HL-60/S4 treated with retinoic acid at 250 ng/mL for 4 days and 3 days (cell line): ENCODE data around the gene FOXA3.
"Not testable (repeated sequence)": the region's sequence is repeated elsewhere in the genome, so short reads cannot be mapped to it uniquely, and the experiment has no call there.

Experiments used
- in situ Hi-C: fragments of 300-500 bp; cut with MboI; formaldehyde crosslinking; loops from 2 replicates; pipeline ENCODE4 v1.7.0; 2022; ENCODE audit warnings: low sequenced_read_pairs

The FOXA3 gene

DNA sequence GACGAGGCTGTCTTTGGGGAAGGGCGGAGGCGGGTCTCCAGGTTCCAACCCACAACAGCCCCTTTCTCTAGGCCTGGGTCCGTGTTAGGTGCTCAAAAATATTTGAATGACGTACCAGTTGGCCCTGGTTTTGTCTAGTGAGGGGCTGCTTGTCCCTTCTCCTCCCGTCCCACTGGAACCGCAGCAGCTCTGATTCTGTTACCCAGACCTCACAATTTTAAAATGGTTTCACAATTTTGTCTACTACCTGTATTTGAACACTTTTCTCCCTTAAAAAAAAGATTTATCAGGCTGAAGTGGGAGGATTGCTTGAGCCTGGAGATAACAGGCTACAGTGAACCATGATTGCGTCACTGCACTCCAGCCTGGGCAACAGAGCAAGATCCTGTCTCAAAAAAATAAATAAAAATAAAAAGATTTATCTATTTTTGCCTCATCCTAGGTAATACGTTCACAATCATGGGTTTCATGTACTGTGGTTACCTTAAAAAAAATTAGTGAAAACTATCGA is 23.1 kb downstream of the FOXA3 start:
- in situ Hi-C loops, result no loop called here

DNA sequence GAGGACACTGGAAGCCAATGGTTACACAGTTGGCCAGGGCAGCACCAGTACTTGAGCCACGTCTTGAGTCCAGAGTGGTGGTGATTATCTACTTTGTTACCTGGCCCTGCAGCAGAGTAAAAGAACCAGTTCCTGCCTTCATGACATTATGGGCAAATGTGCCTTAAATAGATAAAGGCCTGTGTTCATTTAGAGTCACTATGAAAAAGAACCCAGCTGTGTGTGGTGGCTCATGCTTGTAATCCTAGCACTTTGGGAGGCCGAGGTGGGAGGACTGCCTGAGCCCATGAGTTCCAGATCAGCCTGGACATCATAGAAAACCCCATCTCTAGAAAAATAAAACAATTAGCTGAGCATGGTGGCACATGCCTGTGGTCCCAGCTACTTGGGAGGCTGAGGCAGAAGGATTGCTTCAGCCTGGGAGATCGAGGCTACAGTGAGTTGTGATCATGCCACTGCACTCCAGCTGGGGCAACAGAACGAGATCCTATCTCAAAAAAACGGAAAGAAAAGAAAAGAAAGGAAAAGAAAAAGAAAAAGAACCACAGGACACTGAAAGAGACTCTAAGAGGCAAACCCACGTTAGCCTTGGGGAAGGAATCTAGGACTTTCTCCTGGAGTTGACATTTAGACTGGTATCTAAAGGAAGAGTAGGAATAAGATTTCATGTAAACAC is 25.2 kb downstream of the FOXA3 start:
- in situ Hi-C loops, result no loop called here

DNA sequence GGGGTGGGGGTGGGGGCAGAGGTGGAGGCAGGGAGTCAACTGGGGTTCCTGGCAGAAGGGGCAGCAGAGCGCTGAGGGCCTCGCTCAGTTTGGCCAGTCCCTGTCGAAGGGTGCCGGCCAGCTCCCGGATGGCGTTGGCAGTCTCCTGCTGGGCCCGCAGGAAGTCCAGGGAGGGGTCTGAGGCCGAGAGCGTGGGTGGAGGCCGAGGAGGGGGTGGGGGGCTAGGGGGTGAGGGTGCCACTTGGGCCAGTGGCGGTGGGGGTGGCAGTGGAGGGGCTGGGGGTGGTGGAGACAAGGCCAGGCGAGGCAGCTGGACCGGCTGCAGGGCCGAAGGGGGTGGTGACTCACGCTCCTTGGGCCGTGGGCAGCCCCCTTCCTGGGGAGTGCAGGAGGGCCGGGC is 26.8 kb downstream of the FOXA3 start:
- in situ Hi-C loops, result no loop called here

DNA sequence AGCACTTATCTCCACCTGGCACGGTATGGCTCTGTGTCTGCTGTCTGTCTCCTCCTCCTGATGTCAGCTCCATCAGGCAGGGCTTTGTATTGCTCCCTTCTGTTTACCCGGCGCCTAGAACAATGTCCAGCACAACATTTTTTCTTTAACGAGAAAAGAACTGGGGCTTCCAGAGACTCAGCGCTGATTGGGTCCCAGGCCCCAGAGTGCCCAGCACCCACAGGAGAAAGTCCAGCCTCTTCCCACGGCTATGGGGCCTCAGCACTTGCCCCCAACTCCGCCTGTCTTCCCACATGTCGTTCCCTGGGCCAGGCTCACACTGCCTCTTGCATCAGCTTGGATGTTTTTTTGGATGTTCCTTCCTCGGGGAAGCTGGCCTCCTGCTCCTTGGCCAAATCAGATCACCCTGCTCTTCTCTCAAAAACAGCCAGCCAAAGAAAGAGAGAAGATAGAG is 31.4 kb downstream of the FOXA3 start:
- in situ Hi-C loops, result no loop called here

DNA sequence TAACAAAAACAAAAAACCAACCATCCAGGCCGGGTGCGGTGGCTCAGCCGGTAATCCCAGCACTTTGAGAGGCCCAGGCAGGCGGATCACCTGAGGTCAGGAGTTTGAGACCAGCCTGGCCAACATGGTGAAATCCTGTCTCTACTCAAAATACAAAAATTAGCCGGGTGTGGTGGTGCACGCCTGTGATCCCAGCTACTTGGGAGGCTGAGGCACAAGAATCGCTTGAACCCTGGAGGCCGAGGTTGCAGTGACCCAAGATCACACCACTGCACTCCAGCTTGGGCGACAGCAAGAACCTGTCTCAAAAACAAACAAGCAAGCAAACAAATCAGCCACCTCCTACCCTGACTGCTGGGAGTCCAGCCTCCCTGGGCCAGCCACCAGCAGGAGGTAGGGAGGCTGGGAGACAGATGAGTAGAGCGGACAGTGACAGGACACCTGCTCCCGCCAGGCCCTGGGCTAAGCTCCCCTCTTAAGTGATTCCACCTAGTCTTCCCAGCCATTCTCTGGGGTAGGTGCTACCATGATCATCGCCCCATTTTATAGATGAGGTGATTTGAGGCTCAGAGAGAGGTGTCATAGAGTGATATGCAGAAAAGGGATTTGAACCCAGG is 32.0 kb downstream of the FOXA3 start:
- in situ Hi-C loops, result not testable (repeated sequence)

DNA sequence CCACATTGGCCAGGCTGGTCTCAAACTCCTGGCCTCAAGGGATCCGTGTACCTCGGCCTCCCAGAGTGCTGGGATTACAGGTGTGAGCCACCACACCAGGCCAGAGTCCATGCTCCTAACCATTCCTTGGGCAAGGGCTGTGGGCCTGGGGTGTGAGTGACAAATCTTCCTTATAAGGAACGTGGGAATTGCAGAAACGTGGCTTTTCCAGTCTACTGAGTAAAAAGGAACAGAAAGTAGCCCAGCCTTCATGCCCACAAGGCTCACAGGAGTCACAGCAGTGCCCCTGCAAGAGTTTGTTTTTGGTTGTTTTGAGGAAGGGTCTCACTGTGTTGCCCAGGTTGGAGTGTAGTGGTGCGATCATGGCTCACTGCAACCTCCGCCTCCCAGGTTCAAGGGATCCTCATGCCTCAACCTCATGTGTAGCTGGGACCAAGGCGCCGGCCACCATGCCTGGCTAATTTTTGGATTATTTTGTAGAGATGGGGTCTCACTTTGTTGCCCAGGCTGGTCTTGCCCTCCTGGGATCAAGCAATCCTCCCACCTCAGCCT is 33.2 kb downstream of the FOXA3 start:
- in situ Hi-C loops, result no loop called here

DNA sequence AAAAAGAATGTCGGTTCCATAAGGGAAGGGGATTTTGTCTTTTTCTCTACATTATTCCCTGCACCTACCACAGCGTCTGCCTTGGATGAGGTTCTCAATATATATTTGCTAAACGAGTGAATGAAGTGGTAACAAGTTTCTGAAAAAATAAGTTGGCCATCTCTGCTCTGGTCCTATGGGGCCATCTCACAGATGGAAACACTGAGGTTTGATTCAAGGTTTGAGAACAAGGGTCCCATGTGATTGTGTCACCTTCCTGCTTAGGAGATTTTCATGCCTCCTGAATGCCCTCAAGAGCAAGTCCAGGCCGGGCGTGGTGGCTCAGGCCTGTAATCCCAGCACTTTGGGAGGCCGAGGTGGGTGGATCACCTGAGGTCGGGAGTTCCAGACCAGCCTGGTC is 35.1 kb downstream of the FOXA3 start:
- in situ Hi-C loops, result no loop called here

DNA sequence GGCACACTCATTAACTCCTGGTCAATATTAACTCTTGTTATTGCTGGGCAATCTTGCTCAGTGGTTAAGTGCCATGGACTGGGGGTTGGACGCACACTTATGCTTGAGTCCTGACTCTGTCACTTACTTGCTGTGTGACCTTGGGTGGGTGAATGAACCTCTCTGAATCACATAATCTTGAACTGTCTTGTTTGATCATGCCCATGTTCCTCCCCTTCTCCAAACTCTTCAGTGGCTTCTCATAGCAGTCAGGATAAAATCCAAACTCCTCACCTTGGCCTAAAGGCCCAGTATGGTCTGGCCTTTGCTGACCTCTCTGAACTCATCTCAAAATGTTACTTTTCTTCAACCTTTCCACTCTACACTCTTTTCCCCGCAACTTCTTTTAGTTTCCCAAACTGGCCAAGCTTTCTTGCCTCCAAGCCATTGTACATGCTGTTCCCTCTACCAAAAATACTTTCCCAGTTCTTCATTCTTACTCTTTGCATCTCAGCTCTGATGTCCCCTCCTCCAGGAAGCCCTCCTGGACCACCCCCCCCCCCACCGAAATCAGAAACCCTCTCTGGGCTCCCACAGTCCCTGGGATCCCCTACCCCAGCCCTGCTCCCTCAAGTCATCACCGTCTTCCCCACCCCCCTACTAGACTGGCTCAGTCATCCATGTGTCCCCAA is 35.9 kb downstream of the FOXA3 start:
- in situ Hi-C loops, result no loop called here

DNA sequence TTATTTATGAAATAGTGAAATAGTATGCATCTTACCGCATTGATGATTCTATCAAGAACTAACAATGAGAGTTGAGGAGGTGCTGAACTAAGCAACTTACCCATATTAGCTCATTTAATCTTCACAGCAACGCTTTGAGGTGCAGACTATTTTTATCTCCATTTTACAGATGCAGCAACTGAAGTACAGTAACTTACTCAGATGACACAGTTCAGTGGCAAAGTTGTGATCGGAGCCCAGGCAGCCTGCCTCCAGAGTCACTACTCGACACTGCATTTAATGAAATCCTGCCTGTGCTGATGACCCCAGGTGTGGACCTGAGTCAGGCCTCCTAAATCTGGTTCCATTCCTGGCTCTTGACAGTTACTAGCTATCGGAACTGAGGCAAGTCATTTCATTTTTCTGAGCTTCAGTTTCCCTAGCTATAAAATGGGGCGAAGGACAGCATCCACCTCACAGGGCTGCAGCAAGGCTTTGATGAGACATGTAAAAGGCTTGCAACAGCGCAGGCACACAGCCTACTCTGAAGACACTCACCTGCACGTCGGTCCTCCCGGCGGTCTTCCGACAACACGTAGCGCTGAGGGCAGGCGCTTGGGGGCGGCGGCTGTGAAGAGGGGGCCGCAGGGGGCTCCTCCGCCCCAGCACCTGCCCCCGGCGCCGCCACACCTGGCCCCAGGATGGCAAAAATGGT is 36.8 kb downstream of the FOXA3 start:
- in situ Hi-C loops, result no loop called here

DNA sequence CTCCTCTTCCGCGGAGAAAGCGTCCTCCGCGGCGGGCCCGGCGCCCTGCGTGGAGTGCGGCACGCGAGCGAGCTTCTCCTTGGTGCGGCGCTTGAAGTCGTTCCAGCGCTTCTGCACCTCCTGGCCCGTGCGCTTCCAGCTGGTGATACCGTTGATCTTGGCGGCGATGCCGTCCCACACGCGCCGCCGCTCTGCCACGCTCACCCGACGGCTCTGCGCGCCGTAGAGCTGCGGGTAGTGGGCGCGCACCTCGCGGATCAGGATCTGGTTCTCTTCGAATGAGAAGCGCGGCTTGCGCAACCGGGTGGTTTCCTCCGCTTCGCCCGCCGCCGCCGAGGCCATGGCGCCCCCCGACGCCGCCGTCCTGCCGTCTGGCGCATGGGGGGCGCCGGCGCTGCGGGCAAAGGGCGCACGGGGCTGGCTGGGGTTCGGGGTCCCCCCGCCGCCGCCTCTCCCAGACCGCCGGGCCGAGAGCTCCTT is 37.3 kb downstream of the FOXA3 start:
- in situ Hi-C loops, result no loop called here

DNA sequence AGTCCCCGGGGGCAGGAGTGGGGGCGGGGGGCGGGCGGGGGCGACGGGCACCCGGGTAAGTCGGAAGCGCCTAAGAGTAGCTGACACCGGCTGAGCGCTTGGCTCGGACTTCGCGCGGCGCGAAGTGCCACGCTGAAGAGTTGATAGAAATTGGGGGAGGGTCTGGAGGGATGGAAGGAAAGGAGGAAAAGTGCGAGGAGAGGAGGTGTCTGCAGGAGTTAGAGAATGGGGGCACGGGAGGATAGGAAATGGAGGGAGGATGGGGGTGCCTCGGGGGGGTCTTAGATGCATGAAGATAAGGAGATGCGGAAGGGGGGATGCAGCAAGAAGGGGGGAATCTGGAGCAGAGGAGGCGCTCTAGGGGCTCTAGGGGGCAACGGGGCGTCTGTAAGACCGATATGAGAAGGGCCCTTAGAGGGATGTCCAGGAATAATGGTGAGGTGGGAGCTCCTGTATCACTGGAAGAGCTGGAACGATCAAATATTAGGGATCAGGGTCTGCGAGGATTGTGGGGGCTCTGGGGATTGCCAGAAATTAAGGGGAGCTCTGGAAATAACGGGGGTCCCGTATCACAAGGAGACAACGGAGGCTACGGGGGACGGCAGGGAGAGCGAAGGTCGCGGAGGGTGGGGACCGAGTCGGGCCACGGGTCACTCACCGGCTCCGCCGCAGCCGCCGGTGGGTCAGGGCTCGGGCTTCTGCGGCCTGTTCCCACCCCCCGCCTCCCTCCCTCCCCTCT is 38.0 kb downstream of the FOXA3 start, which contains the start of gene MYPOP:
TSS of gene MYPOP (minus strand) at position 702 of the 739 bp plus-strand sequence. CDS start 840 bp downstream, outside the sequence.
- in situ Hi-C loops, result no loop called here

DNA sequence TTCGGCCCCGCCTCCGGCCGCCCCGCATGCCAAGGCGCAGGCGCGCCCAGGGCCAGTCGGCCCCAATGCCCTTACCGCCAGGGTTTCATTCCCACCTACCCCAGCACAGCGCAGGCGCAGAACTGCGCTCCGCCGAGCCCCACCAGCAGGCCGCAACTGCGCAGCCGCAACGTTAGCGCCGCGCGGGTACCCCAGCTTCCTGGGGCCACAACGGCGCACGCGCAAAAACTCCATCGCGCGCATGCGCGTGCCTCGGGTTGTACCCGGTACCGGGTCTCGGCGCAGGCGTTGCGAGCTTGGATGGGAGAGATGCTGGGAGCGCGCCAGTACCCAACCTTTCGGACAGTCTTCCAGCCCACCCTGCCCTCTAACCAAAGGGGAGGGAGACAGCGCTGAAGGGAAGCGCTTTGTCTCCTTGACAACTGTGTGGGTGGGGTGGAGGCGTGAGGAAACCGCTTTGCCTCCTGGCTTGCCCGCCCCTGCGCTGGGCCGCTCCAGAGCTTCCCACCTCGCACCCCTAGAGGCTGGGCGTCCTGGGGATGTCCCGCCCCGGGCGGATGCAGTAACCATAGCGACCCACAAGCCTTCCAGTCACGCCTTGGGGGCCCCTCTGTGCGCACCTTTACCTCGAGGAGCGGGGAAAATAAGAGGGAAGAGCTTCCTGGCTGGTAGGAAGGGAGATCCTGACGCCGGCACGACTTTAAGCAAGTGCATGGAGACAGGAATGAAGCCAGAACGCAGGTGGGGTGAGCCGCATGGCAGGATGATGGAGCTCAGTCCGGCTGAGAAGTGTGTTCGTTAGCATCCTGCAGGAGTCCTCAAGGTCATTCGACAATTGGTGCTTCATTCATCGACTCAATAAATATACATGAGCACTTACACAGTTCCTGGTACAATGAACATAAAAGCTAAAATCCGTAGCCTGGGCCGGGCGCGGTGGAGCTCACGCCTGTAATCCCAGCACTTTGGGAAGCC is 38.8 kb downstream of the FOXA3 start:
- in situ Hi-C loops, result no loop called here

DNA sequence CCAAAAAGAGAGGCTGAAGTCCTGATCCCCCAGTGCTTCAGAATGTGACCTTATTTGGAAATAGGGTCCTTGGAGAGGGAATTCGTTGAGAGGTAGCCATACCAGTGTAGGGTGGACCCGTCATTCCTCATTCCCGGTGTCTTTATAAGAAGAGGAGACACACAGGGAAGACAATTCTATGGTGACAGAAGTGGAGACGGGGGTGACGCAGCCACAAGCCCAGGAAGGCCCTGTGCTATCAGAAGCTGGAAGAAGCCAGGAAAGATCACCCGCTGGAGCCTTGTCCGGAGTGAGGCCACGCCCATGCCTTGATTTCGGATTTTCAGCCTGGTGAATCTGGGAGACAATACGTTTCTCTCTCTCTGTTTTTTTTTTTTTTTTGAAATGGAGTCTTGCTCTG is 40.9 kb downstream of the FOXA3 start:
- in situ Hi-C loops, result no loop called here

DNA sequence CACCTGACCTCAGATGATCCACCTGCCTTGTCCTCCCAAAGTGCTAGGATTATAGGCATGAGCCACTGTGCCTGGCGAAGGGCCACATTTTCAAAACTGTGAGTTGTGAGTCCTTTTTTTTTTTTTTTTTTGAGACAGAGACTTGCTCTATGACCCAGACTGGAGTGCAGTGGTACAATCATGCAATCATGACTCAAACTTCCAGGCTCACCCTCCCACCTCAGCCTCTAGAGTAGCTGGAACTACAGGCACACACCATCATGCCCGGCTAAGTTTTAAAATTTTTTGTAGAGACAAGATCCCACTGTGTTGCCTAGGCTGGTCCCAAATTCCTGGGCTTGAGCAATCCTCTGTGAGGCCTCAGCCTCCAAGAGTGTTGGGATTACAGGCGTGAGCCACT is 42.1 kb downstream of the FOXA3 start:
- in situ Hi-C loops, result no loop called here

DNA sequence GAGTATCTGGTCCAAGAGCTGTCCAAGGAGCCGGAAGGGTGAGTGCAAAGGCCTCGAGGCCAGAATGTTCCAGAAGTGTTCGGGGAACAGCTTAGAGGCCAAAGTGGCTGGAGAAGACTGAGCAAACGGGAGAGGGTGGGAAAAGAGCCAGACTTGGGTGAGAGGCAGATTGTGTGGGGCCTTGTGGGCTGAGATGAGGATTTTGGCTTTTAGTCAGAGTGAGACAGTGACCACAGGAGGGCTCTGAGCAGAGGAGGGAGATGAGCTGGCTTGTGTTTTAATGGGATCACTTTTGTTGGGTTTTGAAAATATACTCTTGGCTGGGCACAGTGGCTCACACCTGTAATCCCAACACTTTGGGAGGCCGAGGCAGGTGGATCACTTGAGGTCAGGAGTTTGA is 44.8 kb downstream of the FOXA3 start:
- in situ Hi-C loops, result no loop called here

DNA sequence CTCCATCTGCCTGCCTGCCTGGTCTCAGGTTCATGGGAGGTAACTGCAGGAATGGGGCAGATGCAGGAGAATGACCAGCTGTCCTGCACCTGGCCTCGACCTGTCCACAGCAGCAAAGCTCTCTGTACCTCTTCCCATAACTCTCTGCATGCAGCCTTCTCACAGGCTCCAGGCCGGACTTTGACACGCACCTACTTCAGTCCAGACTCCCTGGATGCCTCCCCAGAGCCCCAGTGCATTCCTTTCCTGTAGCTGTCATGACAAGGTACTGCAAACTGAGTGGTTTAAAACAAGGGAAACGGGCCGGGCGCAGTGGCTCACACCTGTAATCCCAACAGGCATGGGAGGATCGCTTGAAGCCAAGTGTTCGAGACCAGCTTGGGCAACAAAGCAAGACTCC is 47.2 kb downstream of the FOXA3 start:
- in situ Hi-C loops, result no loop called here

DNA sequence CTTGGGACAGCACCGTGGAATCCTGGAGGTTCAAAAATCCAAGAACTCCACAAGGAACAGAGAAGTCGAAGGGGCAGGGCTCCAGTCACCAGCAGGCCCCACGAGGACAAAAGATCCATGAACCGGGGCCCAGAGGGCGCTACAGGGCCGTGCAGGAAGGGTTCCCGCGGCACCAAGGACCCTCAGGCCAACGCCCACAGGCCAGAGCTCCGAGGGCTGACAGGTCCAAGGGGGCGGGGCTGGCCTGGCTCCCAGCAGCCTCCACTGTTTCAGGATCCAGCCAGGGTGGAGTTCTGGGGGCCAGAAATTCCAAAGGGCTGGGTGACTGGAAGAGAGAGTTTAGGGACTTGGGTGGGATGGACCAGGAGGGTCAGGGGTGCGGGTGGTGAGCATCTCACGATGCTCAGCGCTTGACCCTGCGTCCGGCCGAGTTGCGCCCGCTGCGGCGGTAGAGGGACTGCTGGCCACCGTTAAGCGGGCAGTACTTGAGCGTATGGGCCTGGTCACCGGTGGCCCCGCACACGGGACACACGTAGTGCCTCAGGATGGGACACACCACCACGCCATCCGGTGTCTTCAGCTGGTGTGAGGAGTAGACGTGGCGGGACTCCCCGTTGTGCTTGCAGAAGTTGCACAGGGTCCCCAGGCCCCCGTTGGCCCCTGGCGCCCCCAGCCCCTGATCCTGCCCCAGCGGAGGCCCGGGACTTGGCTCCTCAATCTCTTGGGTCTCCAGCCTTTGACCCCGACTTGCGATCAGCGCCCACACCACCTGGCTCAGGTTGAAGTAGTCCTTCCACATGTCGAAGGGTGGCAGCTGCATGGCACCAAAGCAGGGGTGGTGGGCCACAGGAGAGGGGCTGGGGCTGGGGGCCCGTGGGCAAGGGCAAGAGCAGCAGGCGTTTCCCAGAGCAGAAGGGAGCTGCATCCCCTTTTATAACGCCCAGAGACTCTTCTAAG is 50.0 kb downstream of the FOXA3 start, which contains the start of gene NANOS2:
TSS of gene NANOS2 (minus strand) at position 905 of the 957 bp plus-strand sequence. CDS start at position 820, 85 bp downstream.
- in situ Hi-C loops, result no loop called here
